H1 (cell line): ENCODE data around the gene SDF2L1. TPM values are rescaled to one million over a fixed set of nuclear protein-coding genes. Genes with fewer than 3 reads are reported as not detected.

Source experiments
- JUN ChIP-seq: IDR thresholded peaks from 2 replicates; pipeline ENCODE4 v1.6.1; 2011; ENCODE audit warnings: low read depth, mild to moderate bottlenecking, improper control_type of control experiment, low read length
- SP2 ChIP-seq: IDR thresholded peaks from 2 replicates; pipeline ENCODE4 v1.6.1; 2012; ENCODE audit warnings: mild to moderate bottlenecking, low read length, inconsistent platforms
- TBP ChIP-seq: IDR thresholded peaks from 2 replicates; pipeline ENCODE4 v1.6.1; 2011; ENCODE audit warnings: low read depth, low read length, improper control_type of control experiment
- polyA plus RNA-seq, 7 experiments: library from polyadenylated mRNA; depleted of rRNA in 3 of 7; stranded (reverse) in 5 of 7; unstranded in 2 of 7; fragments of >200 nt in 5 of 7; fragments of 200-250 nt in 2 of 7; gene quantifications; 1 replicate in 5 of 7; 2 replicates in 1 of 7; 4 replicates in 1 of 7; pipeline versions ENCODE4 v1.2.1 to v1.2.3, GENCODE V29; 2011 to 2013; ENCODE audit warnings: missing spikeins in 2 of 7, mixed read lengths in 2 of 7
- total RNA-seq: library from RNA; stranded (reverse); fragmentation: NEBNext Ultra II Directional; extraction: Animal tissue kit (Norgen Biotek cat#: 25700); gene quantifications from 2 replicates; pipeline ENCODE4 v1.2.1, GENCODE V29; 2021

SDF2L1 gene
- total and polyA plus RNA-seq, 2 of the 8 experiments (the other 6 are each of a cell fraction or from before 2014, with no cell fraction given), result 51.1 to 59.6 TPM

DNA sequence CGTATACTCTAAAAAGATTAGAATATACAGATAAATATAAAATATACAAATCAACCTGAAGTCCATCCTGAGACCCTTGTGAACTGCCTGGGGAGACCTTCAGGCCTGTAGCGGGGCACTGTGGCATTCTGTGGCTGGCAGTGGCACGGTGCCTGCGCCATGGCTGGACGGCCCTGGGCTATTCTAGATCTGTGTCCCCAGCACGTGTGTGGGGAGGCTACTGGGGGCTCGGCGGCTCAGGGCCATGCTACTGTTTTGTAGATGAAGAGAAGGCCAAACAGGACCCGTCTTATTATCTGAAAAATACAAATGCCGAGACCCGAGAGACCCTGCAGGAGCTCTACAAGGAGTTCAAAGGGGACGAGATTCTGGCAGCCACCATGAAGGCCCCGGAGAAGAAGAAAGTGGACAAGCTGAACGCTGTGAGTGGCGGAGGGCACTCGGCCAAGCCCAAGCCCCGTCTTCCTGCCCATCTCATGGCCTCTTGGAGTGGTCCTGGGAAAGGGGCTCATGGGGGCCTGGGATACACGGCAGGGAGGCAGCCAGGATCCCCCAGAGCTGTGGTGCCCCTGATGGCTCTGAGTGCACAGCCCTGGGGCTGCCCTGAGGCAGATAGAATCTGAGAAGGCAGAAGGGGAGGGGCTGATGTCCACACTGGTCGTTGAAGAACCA is 42.5 kb downstream of the SDF2L1 start (continued):
- TF ChIP-seq TBP (no peak), JUN (no peak), SP2 (no peak)
